ENCODE results near the gene APPL2. TPM values are rescaled to one million over a fixed set of nuclear protein-coding genes. Genes with fewer than 3 reads are reported as not detected.
"Not testable (repeated sequence)": the region's sequence is repeated elsewhere in the genome, so short reads cannot be mapped to it uniquely, and the experiment has no call there.

The APPL2 gene
- total RNA-seq, 1 experiment from 2014 or later, result 35.5 TPM

GRCh38 chr12:105189293-105189692, 46.7 kb downstream of the APPL2 start:
- H3K36me3 Mint-ChIP-seq (ENCODE audit: insufficient read depth, unreplicated experiment), result peaks cover 75% of the 10 kb centered on the region
- ChIA-PET CTCF (interaction anchor here (0.6 to 2.1 kb wide), 2 partner anchors 16 to 121 kb away, joined by 3 to 6 read pairs; no protein-coding TSS in a partner anchor), POLR2A (interaction anchor here (0.7 to 1.6 kb wide), 2 partner anchors 13 to 194 kb away, joined by 3 to 5 read pairs; no protein-coding TSS in a partner anchor)
- no peaks in the 10 kb centered on the region for H3K4me1 Mint-ChIP-seq (ENCODE audit: insufficient read depth, unreplicated experiment)
- DNase-seq (ENCODE audit: unreplicated experiment), result no peak
- H3K4me3 Mint-ChIP-seq (ENCODE audit: unreplicated experiment), result no peak overlapping the region
- no TSS peak for BruUV-seq (replicated peaks)
- H3K9me3 Mint-ChIP-seq (ENCODE audit: unreplicated experiment), result no peaks in the 10 kb centered on the region
- intact Hi-C loops (cut with micrococcal nuclease), result no loop called here
- TF ChIP-seq CTCF (IDR thresholded peaks at IDR 0.05; ENCODE audit: unreplicated experiment), result no peak
- H3K27me3 Mint-ChIP-seq (ENCODE audit: insufficient read depth, unreplicated experiment), result no peaks in the 10 kb centered on the region
- H3K27ac Mint-ChIP-seq (ENCODE audit: low read depth, unreplicated experiment), result no peak overlapping the region

- H3K27me3 Mint-ChIP-seq (ENCODE audit: insufficient read depth, unreplicated experiment); H3K4me3 Mint-ChIP-seq (ENCODE audit: unreplicated experiment); BruUV-seq (replicated peaks); DNase-seq (ENCODE audit: unreplicated experiment); H3K4me1 Mint-ChIP-seq (ENCODE audit: insufficient read depth, unreplicated experiment); H3K9me3 Mint-ChIP-seq (ENCODE audit: unreplicated experiment); intact Hi-C loops (cut with micrococcal nuclease); H3K27ac Mint-ChIP-seq (ENCODE audit: low read depth, unreplicated experiment): not testable (repeated sequence)
- peaks cover 90% of the 10 kb centered on the region for H3K36me3 Mint-ChIP-seq (ENCODE audit: insufficient read depth, unreplicated experiment)
- CTCF ChIA-PET, result interaction anchor here (1.2 kb wide), 1 partner anchor 201 kb away, joined by 3 read pairs; no protein-coding TSS in a partner anchor
- POLR2A ChIA-PET, result interaction anchor here (0.7 kb wide), 1 partner anchor 17 kb away, joined by 4 read pairs; no protein-coding TSS in a partner anchor
These were observed 52.0 kb downstream of the APPL2 start for GRCh38 chr12:105183976-105184375.

- H3K4me3 Mint-ChIP-seq (ENCODE audit: unreplicated experiment); CTCF ChIA-PET; DNase-seq (ENCODE audit: unreplicated experiment); H3K27me3 Mint-ChIP-seq (ENCODE audit: insufficient read depth, unreplicated experiment); H3K9me3 Mint-ChIP-seq (ENCODE audit: unreplicated experiment); intact Hi-C loops (cut with micrococcal nuclease); BruUV-seq (replicated peaks); H3K4me1 Mint-ChIP-seq (ENCODE audit: insufficient read depth, unreplicated experiment); H3K27ac Mint-ChIP-seq (ENCODE audit: low read depth, unreplicated experiment): not testable (repeated sequence)
- POLR2A ChIA-PET, result interaction anchor here (0.7 kb wide), 1 partner anchor 10 kb away, joined by 3 read pairs; no protein-coding TSS in a partner anchor
- peaks cover 89% of the 10 kb centered on the region for H3K36me3 Mint-ChIP-seq (ENCODE audit: insufficient read depth, unreplicated experiment)
These were observed 52.6 kb downstream of the APPL2 start for GRCh38 chr12:105183406-105183805.

- DNase-seq (ENCODE audit: unreplicated experiment); POLR2A ChIA-PET; intact Hi-C loops (cut with micrococcal nuclease); H3K27me3 Mint-ChIP-seq (ENCODE audit: insufficient read depth, unreplicated experiment); BruUV-seq (replicated peaks); H3K4me1 Mint-ChIP-seq (ENCODE audit: insufficient read depth, unreplicated experiment); CTCF ChIA-PET; H3K27ac Mint-ChIP-seq (ENCODE audit: low read depth, unreplicated experiment); H3K4me3 Mint-ChIP-seq (ENCODE audit: unreplicated experiment); H3K9me3 Mint-ChIP-seq (ENCODE audit: unreplicated experiment): not testable (repeated sequence)
- peaks cover 84% of the 10 kb centered on the region for H3K36me3 Mint-ChIP-seq (ENCODE audit: insufficient read depth, unreplicated experiment)
These were observed 56.9 kb downstream of the APPL2 start for GRCh38 chr12:105179114-105179513.

GRCh38 chr12:105177208-105177607, 58.8 kb downstream of the APPL2 start:
- DNase-seq (ENCODE audit: unreplicated experiment), result no peak
- no peaks in the 10 kb centered on the region for H3K4me1 Mint-ChIP-seq (ENCODE audit: insufficient read depth, unreplicated experiment)
- no TSS peak for BruUV-seq (replicated peaks)
- intact Hi-C loops (cut with micrococcal nuclease), result no loop called here
- ChIA-PET CTCF (interaction anchor here (1.1 kb wide), 1 partner anchor 39 kb away, joined by 3 read pairs; no protein-coding TSS in a partner anchor), POLR2A (no interaction called here)
- H3K27me3 Mint-ChIP-seq (ENCODE audit: insufficient read depth, unreplicated experiment), result no peaks in the 10 kb centered on the region
- H3K4me3 Mint-ChIP-seq (ENCODE audit: unreplicated experiment), result no peak overlapping the region
- H3K27ac Mint-ChIP-seq (ENCODE audit: low read depth, unreplicated experiment), result no peak overlapping the region
- H3K36me3 Mint-ChIP-seq (ENCODE audit: insufficient read depth, unreplicated experiment), result peaks cover 82% of the 10 kb centered on the region
- no peak for TF ChIP-seq CTCF (IDR thresholded peaks at IDR 0.05; ENCODE audit: unreplicated experiment)
- H3K9me3 Mint-ChIP-seq (ENCODE audit: unreplicated experiment), result no peaks in the 10 kb centered on the region
